ENCODE results near the gene TSPAN9.

The TSPAN9 gene

GRCh38 chr12:3296409-3296701 lies 219.2 kb downstream of the TSPAN9 start:
- no peak for DNase-seq (ENCODE audit: low spot score)

DNA sequence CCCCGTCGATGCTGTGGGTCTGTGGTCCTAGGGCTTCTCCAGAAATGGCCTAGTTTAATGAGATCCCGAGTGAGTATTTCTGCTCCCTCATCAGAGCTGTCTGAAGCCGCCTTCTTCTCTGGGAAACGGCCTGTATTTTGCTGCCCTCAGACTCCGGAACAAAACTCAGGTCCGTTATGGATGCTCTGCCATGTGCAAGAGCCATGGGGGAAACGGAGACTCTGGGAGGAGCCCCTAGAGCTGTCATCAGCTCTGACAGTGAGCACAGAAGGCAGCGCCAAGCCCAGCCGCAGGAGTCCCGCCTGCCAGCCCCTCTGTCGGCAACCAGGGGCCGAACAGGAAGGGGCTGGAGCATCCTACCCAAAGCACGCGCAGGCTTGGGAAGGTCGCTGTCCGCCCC lies 221.4 kb downstream of the TSPAN9 start:
- DNase-seq (ENCODE audit: low spot score) = no peak

DNA sequence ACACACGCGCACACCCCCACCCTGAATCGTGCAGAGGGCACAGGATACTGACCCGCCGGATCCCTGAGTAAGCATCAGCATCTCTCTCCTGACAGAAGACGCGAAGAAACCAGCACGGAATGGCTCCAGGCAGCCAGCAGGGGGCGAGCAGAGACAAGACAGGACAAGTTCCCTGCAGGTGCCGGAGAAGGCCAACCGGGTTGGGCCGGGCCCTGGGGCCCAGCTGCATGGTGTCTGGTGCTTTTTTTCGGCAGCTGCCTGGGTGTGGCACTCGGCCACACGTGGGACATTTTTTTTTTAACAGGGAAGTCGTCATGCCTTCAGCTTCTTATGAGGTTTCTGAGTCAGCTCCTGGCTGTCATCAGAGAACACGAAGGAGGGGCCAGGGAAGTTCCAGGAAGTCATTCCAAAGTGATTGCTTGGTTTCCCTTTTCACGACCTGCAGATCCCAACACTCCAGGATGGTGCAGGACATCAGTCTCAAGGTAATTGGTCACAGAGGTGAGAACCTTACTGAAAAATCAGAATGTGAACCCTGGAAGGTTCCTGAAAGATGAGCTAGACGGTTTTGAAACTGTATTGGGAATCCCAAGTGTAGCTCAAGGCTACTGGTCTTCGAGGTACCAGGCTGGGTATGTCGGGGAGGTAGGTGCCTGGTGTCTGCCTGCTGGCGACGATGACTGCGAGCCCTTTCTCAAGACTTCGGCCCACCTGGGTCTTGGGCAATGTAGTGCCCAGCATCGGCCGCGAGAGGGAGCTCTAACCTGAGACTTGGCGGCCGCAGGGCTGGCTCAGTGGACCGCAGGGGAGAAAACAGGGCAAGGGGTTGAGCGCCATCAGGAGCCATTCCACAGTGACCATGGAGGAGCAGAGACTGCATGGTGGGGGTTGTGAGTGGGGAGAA lies 223.0 kb downstream of the TSPAN9 start:
- peak; percentile 79 for DNase-seq (ENCODE audit: low spot score)

DNA sequence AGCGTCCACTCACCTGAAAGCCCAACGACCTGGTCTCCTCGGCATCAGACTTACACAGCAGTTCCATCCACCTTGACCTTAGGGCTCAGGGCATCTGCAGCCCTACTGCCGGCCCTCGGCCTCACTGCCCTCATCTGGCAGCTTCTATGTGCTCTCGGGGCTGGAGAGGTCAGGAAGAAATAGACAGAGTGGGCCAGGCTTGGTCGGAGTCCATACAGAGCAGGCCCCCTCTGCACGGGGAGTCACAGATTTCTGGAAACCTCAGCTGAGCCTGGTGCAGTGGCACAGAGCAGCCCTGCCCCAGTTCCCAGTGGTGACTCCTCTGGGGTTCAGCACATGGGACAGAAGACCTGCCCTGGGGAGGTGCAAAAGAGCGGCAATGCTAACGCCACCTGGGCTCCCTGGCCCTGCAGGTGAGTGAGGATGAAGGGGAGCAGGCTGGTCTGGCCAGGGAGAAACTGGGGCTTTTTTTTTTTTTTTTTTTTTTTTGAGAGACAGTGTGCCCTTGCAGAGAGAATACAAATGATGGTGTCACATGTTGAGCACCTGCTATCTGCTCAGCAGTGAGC lies 223.7 kb downstream of the TSPAN9 start:
- DNase-seq (ENCODE audit: low spot score) = no peak

DNA sequence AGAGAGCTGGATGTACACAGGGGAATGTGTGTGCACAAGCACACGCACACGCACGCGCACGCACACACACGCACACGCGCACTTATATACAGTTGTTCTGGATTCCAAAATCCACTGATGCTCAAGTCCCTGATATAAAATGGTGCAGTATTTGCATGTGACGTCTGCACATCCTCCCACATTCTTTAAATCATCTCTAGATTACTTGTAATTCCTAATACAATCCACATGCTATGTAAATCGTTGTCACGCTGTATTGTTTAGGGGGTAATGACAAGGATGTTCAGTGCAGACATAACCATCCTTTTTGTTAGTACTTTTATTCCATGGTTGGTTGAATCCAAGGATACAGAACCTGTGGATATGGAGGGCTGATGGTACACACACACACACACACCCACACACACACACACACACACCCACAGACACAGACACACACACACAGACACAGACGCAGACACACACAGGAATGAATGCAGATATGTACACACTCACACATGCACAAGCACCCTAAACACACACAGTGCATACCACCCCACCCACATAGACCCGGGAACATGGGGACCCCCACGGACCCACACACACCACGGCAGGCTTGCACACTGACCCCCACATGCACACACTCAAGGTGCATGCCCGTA lies 225.3 kb downstream of the TSPAN9 start:
- DNase-seq (ENCODE audit: low spot score) = no peak

GRCh38 chr12:3303410-3304136 lies 226.4 kb downstream of the TSPAN9 start:
- DNase-seq (ENCODE audit: low spot score) = peak; percentile 58

GRCh38 chr12:3304436-3305165 lies 227.4 kb downstream of the TSPAN9 start:
- no peak for DNase-seq (ENCODE audit: low spot score)

- DNase-seq (ENCODE audit: low spot score) = no peak
Measured at GRCh38 chr12:3305464-3305863, 228.3 kb downstream of the TSPAN9 start.

DNA sequence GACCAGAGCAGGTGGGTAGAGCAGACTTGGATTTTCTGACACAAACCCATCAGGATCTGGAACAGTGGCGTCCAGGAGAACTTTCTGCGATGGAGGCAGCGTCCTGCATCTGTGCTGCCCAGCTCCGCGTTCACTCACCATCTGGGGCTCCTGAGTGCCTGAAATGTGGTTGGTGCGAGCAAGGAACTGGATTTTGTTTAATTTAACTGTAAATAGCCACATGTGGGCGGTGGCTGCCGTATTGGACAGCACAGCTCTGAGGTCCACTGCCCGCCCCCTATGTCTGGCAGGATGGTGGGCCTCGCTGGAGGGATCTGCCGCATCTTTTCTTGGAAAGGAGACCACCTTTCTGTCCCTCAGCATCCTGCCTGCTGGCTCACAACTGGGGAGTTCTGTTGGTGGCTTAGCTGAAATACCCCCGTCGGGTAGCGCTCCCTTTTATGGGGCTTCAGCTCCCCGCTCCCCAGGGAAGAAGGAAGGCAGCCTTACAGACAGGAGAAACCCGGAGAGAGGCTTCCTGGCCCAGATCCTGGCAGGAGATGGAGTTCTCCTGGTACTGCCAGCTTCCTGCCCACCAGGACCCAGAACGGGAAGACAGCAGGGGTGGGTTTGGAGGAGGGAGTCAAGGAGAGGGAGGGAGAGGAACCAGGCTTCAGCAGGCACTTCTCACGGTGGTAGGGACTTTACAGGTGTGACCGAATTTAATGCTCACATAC lies 228.9 kb downstream of the TSPAN9 start:
- no peak for DNase-seq (ENCODE audit: low spot score)

DNA sequence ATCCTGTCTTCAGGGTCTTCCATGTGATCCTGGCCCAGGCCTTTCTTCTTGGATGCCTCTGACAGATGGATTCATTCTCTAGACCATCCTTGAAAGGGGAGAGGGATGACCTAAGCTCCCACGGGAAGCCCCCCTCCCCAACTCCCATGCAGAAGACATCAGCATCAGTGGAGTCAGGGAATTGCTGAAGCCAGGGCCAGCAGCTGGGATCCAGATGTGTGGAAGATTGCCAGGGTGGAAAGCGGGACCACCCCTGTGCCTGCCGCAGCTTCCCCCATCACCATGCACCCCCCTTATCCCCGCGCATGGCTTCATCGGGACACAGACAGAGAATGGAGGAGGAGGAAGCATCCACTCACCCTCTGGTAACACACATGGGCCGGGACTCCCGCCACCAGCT lies 230.2 kb downstream of the TSPAN9 start:
- no peak for DNase-seq (ENCODE audit: low spot score)

GRCh38 chr12:3308063-3308462 lies 230.9 kb downstream of the TSPAN9 start:
- DNase-seq (ENCODE audit: low spot score) = no peak

DNA sequence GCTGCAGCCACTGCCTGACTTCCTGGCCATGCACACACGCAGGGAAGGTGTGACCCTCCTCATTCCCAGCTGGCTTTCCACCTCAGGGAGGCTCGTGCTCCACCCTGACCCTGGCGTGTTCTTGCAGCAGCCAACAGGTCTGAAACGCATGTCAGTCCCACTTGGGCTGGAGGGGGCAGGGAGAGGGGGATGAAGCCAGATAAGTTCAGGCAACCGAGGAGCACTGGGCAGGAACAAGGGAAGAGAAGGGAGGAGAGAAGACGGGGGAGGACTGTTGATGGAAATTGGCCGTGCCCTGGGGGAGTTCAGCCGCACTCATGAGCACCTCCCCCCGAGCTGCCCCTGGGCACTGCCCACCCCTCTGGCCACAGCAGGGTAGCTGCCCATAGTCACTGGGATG lies 231.4 kb downstream of the TSPAN9 start:
- DNase-seq (ENCODE audit: low spot score) = no peak

GRCh38 chr12:3309805-3310204 lies 232.6 kb downstream of the TSPAN9 start:
- no peak for DNase-seq (ENCODE audit: low spot score)

DNA sequence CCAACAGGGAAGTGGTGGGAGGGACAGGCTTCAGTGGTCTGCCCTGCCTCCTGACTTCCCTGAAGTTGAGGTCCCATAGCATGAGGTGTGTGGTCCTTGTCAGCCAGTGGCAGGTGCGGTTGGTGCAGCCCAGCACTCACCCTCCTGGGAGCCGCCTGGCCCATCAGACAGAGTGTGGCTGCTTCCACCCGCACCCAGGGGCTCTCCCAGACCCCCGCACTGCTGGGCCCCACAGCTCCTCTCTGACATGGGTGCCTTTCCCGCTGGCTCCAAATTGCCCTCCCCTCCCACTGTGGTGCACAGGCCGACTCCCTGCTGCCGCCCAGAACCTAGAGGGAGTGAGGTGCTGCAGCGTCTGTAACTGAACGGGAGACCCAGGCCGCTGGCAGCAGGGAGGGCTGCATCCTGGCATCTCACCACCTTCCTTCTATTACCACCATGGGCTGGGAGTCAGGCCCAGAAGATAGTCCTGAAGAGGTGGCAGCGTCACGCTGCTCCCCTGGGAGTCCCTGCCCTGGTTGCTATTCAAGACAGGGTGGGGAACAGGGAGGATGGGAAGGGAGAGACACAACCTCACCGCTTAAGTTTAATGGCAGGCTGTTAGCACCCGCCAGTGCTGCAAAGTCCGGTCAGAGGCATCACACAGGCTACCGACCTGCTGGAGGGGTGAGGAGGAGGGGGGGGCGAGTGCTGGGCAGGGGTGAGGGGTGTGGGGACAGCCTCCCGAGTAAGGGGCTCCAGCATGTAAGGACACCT lies 233.3 kb downstream of the TSPAN9 start:
- no peak for DNase-seq (ENCODE audit: low spot score)

DNA sequence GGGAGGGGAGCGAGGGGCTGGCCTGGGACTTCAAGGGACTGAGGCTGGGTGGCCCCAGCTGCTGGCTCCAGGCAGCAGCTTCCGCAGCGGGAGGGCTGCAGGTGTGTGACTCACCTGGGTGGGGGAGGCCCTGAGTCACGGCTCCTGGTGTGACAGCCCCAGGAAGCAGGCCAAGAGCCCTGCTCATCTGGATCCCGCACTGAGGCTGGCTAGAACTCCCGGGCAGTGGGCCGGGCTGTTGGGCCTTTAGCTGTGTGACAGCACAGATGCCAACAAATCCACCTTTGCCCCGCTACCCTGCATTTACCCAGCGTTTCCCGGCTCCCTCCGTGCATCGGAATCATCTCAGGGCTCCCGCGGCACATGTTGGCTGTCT lies 233.8 kb downstream of the TSPAN9 start:
- DNase-seq (ENCODE audit: low spot score) = peak; percentile 68

DNA sequence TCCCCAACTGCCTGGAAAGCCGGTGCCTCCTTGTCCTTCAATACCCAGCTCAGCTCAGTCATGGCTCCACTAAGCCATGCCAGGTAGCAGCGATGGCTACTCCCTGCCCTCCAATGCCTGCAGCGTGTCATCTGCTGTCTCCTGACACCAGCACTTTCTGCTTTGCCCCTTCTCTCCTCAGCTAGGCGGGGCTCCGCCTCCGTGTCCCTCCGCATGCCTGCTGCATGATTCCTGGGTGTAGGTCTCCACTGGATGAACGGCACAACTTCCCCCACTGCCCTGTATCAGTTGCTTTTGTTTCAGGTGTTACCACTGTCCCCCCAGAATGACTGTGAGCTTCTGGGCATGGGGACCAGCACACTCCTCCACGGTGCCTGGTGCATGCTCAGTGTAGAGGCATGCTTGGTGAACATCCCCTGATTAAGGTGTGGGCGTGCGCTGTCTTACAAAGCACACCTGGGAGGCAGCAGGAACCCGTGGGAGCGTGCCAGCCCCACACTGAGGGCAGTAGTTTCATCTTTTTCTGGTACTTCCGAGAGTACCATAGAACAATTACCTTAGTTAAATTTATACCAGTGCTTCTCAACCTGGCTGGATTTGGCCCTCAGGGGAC lies 234.4 kb downstream of the TSPAN9 start:
- DNase-seq (ENCODE audit: low spot score) = peak; percentile 60

- peak; percentile 84 for DNase-seq (ENCODE audit: low spot score)
Measured at GRCh38 chr12:3313066-3313465, 235.9 kb downstream of the TSPAN9 start.

DNA sequence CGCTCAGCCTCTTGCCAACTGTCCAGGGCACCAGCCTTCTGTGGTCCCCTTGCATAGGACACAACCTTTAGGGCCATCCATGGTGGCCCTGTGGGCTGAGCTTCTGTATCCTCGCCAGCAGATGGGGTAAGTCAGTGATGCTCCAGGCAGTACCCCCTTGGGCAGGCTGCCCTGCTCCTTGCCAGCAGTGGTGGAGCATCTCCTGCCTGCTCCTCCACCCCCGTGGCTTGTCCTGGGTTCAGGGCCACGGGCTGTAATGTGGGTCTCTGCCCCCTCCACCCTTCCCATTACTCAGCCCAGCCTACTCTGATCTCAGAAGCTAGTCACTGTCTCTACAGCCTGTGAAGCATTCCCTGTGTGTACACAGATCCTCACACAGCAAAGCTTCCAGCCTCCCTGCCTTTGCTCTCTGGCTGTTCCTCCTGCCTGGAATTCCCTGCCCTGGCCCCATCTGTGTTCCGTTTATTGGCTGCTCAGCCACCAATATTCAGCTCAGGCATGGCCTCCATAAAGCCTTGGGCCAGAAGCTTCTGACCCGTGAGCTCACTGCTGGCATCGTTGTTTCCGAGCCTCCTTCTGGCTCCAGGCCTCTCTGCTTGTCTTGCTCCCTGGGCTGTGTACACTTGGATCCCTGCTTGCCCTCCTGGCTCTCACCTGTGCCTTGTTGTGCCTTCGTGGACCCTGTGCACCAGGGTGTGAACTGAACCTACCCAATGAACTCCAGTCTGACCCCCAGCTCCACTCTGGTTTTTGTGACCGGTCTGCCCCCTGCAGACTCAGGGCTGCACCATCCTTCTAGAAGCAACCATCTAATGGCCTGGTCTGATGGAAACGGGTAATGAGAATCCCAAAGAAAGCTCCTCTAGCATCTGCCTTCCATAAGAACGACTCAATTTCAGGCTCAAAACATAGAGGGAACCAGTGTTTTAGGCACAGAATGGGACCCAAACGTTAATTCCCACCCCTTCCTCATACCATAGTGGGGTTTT lies 236.8 kb downstream of the TSPAN9 start:
- peak; percentile 49 for DNase-seq (ENCODE audit: low spot score)

- no peak for DNase-seq (ENCODE audit: low spot score)
Measured at GRCh38 chr12:3315201-3315661, 238.1 kb downstream of the TSPAN9 start.
